GM21619 (cell line): Measurements from ENCODE around the gene CSNK1G2.

Experiments
- ATAC-seq: cut with Tn5 transposase; IDR thresholded peaks from one replicate; pipeline ENCODE4 v1.9.1; 2021; ENCODE audit not compliant: unreplicated experiment

Gene CSNK1G2

DNA sequence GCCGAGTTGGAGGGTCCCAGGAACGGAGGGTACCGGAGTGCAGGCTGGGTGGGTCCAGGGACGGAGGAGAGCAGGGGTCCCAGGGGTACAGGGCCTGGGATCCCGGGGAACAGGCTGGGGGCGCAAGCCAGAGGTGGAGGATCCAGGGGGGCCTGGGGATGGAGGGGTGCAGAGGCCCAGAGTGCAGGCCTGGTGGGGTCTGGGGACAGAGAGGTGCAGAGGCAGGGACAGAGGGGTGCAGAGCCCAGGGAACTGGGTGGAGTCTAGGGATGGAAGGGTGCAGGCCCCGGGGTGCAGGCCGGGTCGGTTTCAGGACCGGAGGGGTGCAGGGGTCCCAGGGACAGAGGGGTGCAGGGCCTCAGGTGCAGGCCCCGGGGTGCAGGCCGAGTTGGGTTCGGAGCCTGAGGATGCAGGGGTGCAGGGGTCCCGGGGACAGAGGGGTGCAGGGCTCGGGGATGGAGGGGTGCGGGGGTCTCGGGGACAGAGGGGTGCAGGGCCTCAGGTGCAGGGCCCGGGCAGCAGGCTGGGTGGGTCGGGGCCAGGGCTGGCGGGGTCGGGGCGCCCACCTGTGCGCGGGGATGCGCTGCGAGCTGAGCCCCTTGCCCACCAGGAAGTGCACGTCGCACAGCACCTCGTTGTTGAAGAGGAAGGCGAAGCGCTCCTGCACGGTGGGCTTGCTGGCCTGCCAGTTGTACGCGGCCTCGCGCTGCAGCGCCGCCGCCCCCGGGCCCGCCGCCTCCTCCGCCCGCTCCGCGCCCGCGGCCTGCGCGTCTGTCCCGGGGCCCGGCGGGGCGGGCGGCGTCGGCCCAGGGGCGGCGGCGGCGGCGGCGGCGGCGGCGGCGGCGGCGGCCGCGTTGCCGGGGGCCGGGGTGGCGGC is 74.0 kb downstream of the CSNK1G2 start:
- no peak for ATAC-seq

DNA sequence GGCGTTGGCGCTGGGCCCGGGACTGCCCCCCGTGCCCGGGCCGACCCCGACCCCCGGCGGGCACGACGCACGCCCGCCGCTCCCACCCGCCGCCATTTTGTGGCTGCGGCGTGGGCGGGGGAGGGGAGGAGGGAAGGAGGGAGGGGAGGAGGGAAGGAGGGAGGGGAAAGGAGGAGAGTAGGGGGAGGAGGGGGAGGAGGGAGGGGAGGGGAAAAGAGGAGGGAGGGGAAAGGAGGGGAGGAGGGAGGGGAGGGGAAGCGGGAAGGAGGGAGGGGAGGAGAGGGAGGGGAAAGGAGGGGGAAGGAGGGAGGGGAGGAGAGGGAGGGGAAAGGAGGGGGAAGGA is 74.6 kb downstream of the CSNK1G2 start, which contains the start of gene BTBD2:
Gene BTBD2, minus strand, starts transcription at position 107 of the 343 bp plus-strand sequence. Its CDS starts 11 bp downstream, at position 96.
- no peak for ATAC-seq

DNA sequence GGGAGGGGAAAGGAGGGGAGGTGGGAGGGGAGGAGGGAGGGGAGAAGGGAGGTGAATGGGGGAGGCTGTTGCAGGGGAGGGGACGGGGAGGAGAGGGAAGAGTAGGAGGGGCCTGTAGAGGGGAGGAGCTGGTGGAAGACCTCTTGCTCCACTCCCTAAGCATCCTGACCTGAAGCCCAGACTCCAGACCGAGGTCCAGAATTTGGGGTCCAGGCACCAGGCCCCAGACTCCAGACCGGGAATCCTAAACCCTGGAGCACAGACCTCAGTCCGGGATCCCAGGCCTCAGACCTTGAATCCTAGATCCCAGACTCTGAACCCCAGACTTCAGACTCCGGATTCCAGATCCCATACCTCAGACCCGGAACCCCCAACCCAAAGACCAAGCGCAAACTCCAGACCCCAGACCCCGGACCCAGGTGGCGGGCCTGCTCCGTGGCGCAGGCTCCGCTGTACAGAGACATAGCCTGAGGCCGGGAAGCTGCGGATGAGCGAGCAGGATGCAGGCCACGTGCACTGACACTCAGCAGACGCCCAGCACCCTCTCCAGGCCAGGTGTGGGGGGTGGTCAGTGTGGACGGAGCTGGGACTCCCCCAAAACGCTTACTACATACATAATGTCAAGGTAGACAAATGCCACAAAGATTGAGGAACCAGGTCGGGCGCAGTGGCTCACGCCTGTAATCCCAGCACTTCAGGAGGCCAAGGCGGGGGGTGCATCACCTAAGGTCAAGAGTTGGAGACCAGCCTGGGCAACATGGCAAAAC is 75.3 kb downstream of the CSNK1G2 start:
- ATAC-seq = no peak

DNA sequence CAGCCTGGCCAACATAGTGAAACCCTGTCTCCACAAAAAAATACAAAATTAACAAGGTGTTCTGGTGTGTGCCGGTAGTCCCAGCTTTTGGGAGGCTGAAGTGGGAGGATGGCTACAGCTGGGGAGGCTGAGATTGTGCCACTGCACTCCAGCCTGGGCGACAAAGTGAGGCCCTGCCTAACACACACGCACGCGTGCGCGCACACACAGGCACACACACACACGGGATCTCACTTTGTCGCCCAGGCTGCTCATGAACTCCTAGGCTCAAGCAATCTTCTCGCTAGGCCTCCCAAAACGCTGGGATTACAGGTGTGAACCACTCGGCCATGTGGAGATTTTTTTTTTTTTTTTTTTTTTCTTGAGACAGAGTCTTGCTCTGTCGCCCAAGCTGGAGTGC is 77.8 kb downstream of the CSNK1G2 start:
- ATAC-seq = no peak

DNA sequence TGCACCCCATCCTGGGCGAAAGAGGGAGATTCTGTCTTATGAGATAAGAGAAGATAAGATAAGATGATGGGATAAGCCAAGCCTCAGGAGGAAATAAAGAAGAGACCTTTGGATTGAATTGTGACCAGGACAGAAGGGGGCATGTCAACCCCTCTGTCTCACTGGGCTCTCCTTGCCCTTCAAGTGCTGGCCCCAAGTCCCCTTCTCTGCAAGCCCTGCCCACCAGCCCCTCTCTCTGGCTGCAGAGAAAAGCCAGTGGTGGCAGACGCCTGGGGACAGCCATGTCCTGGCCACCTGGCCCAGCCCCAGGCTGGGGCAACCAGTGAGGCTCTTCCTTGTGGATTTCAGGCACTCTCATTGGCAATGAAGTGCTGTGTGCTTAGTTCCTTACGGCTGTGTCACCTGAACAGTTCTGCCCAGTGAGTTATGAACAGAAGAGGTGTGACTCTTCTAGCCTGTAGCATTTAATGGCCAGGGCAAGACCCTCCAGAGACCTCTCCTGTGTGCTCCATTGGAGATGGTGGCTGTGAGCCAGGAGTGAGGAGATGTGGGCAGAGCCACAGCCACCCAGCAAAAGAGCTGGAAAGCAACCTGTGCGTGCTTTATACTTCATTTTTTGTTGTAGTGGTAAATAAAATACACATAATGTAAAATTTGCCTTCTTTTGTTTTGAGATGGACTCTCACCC is 80.6 kb downstream of the CSNK1G2 start:
- no peak for ATAC-seq

DNA sequence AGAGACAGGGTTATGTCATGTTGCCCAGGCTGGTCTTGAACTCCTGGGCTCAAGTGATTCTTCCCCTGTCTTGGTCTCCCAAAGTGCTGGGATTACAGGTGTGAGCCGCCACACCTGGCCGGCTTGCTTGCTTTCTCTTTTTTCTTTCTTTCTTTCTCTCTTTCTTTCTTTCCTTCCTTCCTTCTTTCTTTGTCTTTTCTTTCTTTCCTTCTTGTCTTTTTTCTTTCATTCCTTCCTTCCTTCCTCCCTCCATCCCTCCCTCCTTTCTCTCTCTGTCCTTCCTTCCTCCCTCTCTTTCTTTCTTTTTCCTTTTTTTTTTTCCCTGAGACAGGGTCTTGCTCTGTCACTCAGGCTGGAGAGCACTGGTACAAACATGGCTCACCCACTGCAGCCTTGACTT is 81.3 kb downstream of the CSNK1G2 start:
- ATAC-seq = no peak

DNA sequence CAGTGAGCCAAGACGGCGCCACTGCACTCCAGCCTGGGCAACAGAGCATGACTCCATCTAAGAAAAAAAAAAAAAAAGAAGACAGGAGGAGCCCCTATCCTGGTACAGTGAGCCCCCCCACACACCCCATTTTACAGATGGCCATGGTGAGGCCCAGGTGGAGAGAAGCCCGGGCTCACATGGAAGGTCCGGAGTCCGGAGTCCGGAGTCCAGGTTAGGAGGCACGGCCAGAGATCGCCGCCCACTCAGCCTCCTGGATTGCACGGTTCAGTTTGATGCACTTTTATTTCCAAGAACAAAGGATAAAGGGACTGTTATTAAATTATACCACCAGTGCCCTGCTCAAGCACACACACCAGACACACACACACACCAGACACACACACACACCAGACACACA is 85.8 kb downstream of the CSNK1G2 start:
- no peak for ATAC-seq

DNA sequence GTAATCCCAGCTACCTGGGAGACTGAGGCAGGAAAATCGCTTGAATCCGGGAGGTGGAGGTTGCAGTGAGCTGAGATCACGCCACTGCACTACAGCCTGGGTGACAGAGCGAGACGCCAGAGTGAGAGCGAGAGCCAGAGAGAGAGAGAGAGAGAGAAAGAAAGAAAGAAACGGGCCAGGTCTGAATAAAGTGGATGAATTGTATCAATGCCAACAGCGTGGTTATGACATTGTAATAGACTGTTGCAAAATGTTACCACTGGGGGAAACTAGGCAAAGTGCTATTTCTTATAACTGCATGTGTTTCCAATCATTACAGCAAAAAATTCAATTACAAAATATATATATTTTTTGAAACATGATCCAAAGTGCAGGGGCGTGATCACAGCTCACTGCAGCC is 86.4 kb downstream of the CSNK1G2 start:
- ATAC-seq = no peak
